ELR (cell line): ENCODE results near the gene CFAP157.

Experiments used
- DNase-seq: peaks from one replicate; pipeline ENCODE4 v3.0.0-alpha.2; 2015; ENCODE audit warnings: low read depth

CFAP157 gene

GRCh38 chr9:127762111-127762676 is 55.4 kb downstream of the CFAP157 start:
- DNase-seq: no peak

GRCh38 chr9:127763918-127764384 is 57.2 kb downstream of the CFAP157 start:
- DNase-seq: peak; percentile 27

GRCh38 chr9:127765418-127765817 is 58.6 kb downstream of the CFAP157 start:
- DNase-seq: no peak
